Kidney (tissue), 14 donors: Measurements from ENCODE around the gene JADE3. TPM values are rescaled to one million over a fixed set of nuclear protein-coding genes. Genes with fewer than 3 reads are reported as not detected.

Experiments
- DNase-seq, 5 donors: peaks; one replicate each; pipeline ENCODE4 v3.0.0-alpha.2; 2013 to 2020
- FAIRE-seq: peaks from 2 replicates; lab custom pipeline; 2012; peaks lifted over from hg19 to GRCh38; lab: Jason Lieb, UNC
- H3K27ac ChIP-seq, 2 donors: one replicate each; pipeline ENCODE4 v1.7.0; 2013; ENCODE audit warnings: low read depth in 2 of 2, low read length in 2 of 2, inconsistent platforms in 1 of 2
- H3K27me3 ChIP-seq: one replicate; pipeline ENCODE4 v1.7.1; 2013; ENCODE audit warnings: low read length, inconsistent platforms; ENCODE audit not compliant: control insufficient read depth, insufficient read depth
- H3K36me3 ChIP-seq, 3 donors: one replicate each; pipeline versions ENCODE4 v1.7.0 to v1.7.1; 2013; ENCODE audit warnings: low read length in 3 of 3, control low read depth in 1 of 3, inconsistent platforms in 1 of 3; ENCODE audit not compliant: insufficient read depth in 3 of 3, control insufficient read depth in 2 of 3
- H3K4me1 ChIP-seq, 3 donors: one replicate each; pipeline versions ENCODE4 v1.7.0 to v1.7.1; 2013; ENCODE audit warnings: low read length in 3 of 3, inconsistent platforms in 1 of 3, low read depth in 1 of 3; ENCODE audit not compliant: control insufficient read depth in 2 of 3, insufficient read depth in 2 of 3
- H3K4me3 ChIP-seq, 3 donors: one replicate each; pipeline versions ENCODE4 v1.7.0 to v1.8.1; 2013; ENCODE audit warnings: low read length in 3 of 3, control low read depth in 1 of 3, inconsistent platforms in 1 of 3
- H3K9ac ChIP-seq, 3 donors: one replicate each; pipeline versions ENCODE4 v1.7.0 to v1.7.1; 2013; ENCODE audit warnings: low read length in 3 of 3, control low read depth in 1 of 3, inconsistent platforms in 1 of 3
- H3K9me3 ChIP-seq, 3 donors: one replicate each; pipeline versions ENCODE4 v1.7.0 to v1.7.1; 2013; ENCODE audit warnings: low read length in 3 of 3, control low read depth in 1 of 3, inconsistent platforms in 1 of 3; ENCODE audit not compliant: control insufficient read depth in 2 of 3, insufficient read depth in 1 of 3
- intact Hi-C: fragments of 100-400 bp; cut with DNase I; formaldehyde crosslinking; loops from one replicate; pipeline ENCODE4 v1.11.1; 2022
- polyA plus RNA-seq: library from polyadenylated mRNA; stranded (reverse); fragments of 350-450 nt; fragmentation: Illumina TruSeq; extraction: RNeasy Lipid Tissue Mini Kit (QIAGEN cat#74804); gene quantifications from one replicate; pipeline ENCODE4 v1.2.3, GENCODE V29; 2014; ENCODE audit warnings: low read depth, low replicate concordance; ENCODE audit not compliant: insufficient read depth
- total RNA-seq: library from RNA; stranded (reverse); fragmentation: NEBNext Ultra II Directional; extraction: Animal tissue kit (Norgen Biotek cat#: 25700); gene quantifications from one replicate; pipeline ENCODE4 v1.2.1, GENCODE V29; 2021
- TF ChIP-seq, protein P1 (sequence below): IDR thresholded peaks from 3 replicates; pipeline ENCODE4 v1.5.1; 2012; ENCODE audit warnings: mild to moderate bottlenecking, moderate library complexity, borderline replicate concordance; ENCODE audit not compliant: insufficient read depth; ENCODE audit errors: extremely low read depth
- donor health status: control.
- donor health status: control.
- donor health status: control.
- donor health status: control.
- donor health status: control.
- donor health status: DM: yes; HTN: yes; CAD: no.
- donor health status: Normal renal cell carcinoma (clear cell type).

JADE3 gene
- total and polyA plus RNA-seq, 2 donors from 2014 or later, result 3.2 to 13.1 TPM

DNA sequence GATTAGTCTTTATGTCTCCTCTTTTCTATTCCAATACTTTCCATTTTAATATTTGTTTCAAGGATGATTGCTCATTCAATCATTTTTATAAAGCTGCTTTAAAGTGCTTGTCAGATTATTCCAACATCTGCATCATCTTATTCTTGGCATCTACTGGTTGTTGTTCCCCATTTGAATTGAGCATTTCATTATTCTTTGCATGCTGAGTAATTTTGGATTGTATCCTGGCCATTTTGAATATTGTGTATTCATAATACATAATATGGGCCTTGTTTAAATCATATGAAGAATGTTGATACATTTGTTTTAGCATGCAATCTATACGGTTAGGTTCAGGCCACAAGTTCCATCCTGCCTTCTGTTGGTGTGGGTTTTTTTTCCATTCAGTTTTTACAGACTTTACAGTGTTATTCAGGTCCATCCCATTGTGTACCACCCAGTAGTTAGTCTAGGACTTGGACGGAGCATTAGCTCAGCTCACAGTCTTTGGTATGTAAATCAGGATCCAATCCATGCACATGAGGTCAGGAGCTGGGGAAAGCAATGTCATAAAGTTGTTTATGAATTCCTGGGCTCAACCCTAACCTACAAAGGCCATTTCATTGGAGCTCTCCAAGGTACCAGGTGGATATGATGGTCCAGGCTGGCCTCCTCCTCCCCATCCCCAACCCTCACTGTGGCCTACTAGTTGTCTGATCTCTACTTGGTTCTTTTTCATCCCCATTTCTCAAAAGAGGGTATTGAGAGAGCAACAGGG, 186.3 kb downstream of the JADE3 start:
- no peak for FAIRE-seq
- TF ChIP-seq, protein P1, sequence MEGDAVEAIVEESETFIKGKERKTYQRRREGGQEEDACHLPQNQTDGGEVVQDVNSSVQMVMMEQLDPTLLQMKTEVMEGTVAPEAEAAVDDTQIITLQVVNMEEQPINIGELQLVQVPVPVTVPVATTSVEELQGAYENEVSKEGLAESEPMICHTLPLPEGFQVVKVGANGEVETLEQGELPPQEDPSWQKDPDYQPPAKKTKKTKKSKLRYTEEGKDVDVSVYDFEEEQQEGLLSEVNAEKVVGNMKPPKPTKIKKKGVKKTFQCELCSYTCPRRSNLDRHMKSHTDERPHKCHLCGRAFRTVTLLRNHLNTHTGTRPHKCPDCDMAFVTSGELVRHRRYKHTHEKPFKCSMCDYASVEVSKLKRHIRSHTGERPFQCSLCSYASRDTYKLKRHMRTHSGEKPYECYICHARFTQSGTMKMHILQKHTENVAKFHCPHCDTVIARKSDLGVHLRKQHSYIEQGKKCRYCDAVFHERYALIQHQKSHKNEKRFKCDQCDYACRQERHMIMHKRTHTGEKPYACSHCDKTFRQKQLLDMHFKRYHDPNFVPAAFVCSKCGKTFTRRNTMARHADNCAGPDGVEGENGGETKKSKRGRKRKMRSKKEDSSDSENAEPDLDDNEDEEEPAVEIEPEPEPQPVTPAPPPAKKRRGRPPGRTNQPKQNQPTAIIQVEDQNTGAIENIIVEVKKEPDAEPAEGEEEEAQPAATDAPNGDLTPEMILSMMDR, result no peak
- no peak overlapping the region for H3K9ac ChIP-seq

DNA sequence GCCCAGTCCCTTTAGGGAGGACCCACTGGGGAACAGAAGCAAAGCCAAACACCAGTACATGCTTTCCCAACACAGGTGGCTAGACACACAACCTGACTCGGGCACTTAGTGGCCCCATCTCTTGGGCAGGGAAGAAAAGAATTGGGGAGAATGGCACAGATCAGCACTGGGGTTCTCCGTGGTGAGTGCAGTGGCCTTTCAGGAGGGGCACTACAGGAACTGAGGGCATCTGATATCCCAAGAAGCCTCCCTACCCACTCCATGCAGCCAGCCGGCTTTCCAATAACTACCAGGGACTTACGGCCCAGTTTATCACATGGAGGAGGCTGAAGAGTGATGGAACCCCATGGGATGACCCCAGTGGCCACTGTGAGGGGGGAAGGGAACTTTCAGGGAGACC, 189.0 kb downstream of the JADE3 start:
- intact Hi-C loops, result no loop called here
- Histone ChIP-seq H3K27me3 (no peaks in the 10 kb centered on the region), H3K4me3 (no peak overlapping the region), H3K9me3 (no peaks in the 10 kb centered on the region), H3K4me1 (no peaks in the 10 kb centered on the region), H3K36me3 (peaks cover 0 to 5% (median 0%) of the 10 kb centered on the region in 3 donors), H3K27ac (no peak overlapping the region), H3K9ac (no peak overlapping the region)
- DNase-seq, result no peak
- TF ChIP-seq, protein P1, result no peak
- no peak for FAIRE-seq

More for the DNA sequence above, 186.3 kb downstream of the JADE3 start:
- no peak overlapping the region for H3K27ac ChIP-seq
- no peaks in the 10 kb centered on the region for H3K27me3 ChIP-seq
- no peak overlapping the region for H3K4me3 ChIP-seq
- no peak for DNase-seq
- intact Hi-C loops, result no loop called here
- H3K9me3 ChIP-seq, result no peaks in the 10 kb centered on the region
- H3K36me3 ChIP-seq, result peaks cover 0 to 5% (median 0%) of the 10 kb centered on the region in 3 donors
- no peaks in the 10 kb centered on the region for H3K4me1 ChIP-seq

Other genes starting within 250 kb of the JADE3 start
- gene SLC9A7, start 153.3 kb upstream of the JADE3 start, total RNA-seq, result 16.1 TPM
- gene SLC9A7, start 153.3 kb upstream of the JADE3 start, polyA plus RNA-seq, result 2.4 TPM
- gene RP2, start 75.4 kb upstream of the JADE3 start, total RNA-seq, result 10.0 TPM
- 2.8 TPM for gene RP2, start 75.4 kb upstream of the JADE3 start, polyA plus RNA-seq
- gene RGN, start 166.0 kb downstream of the JADE3 start, total RNA-seq, result 11.9 TPM
- 89.1 TPM for gene RGN, start 166.0 kb downstream of the JADE3 start, polyA plus RNA-seq
- gene NDUFB11, start 232.3 kb downstream of the JADE3 start, total RNA-seq, result 70.7 TPM
- gene NDUFB11, start 232.3 kb downstream of the JADE3 start, polyA plus RNA-seq, result 215 TPM
- 31.7 TPM for gene RBM10, start 232.8 kb downstream of the JADE3 start, total RNA-seq
- 27.5 TPM for gene RBM10, start 232.8 kb downstream of the JADE3 start, polyA plus RNA-seq